Ovary (tissue), 9 donors: ENCODE data around the gene ANKRD65. TPM values are rescaled to one million over a fixed set of nuclear protein-coding genes. Genes with fewer than 3 reads are reported as not detected.

Experiments used
- DNase-seq, 5 donors: peaks; one replicate each; pipeline ENCODE4 v3.0.0-alpha.2; 2019 to 2020
- H3K27ac ChIP-seq, 2 donors: fragments of 200-600 bp; one replicate each; pipeline versions ENCODE4 v1.5.1 to v1.8.0; 2019 to 2022
- H3K27me3 ChIP-seq: fragments of 200-600 bp; one replicate; pipeline ENCODE4 v1.8.0; 2022
- H3K36me3 ChIP-seq: fragments of 200-600 bp; sonication (generic); one replicate; pipeline ENCODE4 v1.5.1; 2019
- H3K4me1 ChIP-seq: one replicate; pipeline ENCODE4 v1.8.1; 2013; ENCODE audit warnings: mild to moderate bottlenecking, moderate library complexity; ENCODE audit not compliant: insufficient read depth
- H3K4me3 ChIP-seq: fragments of 200-600 bp; sonication (generic); one replicate; pipeline ENCODE4 v1.5.1; 2017
- H3K9me3 ChIP-seq, 2 donors: fragments of 200-600 bp in 1 of 2; sonication (generic) in 1 of 2; one replicate each; pipeline versions ENCODE4 v1.5.1 to v1.8.1; 2013 to 2019; ENCODE audit warnings: mild to moderate bottlenecking in 1 of 2, moderate library complexity in 1 of 2
- EP300 ChIP-seq: sonication (generic); formaldehyde crosslinking; IDR thresholded peaks from one replicate; pipeline ENCODE4 v1.6.1; 2017; ENCODE audit warnings: antibody characterized with exemption
- POLR2A ChIP-seq: fragments of 450-650 bp; IDR thresholded peaks from one replicate; pipeline ENCODE4 v1.6.1; 2017; ENCODE audit warnings: antibody characterized with exemption, mild to moderate bottlenecking, moderate library complexity
- WGBS, 3 donors: extraction: QIAGEN DNeasy Blood & Tissue Kit in 1 of 3; methylation state at CpG; one replicate each; pipeline versions ENCODE4 v1.1.5 to v1.1.7; 2013 to 2017; 5-methylcytosine and 5-hydroxymethylcytosine counted together
- intact Hi-C, 4 donors: fragments of 100-400 bp; cut with DNase I; formaldehyde crosslinking; loops; one replicate each; pipeline versions ENCODE4 v1.11.0 to v1.15.1; 2022 to 2023
- polyA plus RNA-seq, 2 donors: library from polyadenylated mRNA; stranded (reverse); fragments of 200-250 nt in 1 of 2; fragments of 350-450 nt in 1 of 2; fragmentation: Illumina TruSeq in 1 of 2; extraction: RNeasy Lipid Tissue Mini Kit (QIAGEN cat#74804) in 1 of 2; gene quantifications; one replicate each; pipeline ENCODE4 v1.2.3, GENCODE V29; 2013 to 2014
- total RNA-seq, 7 donors: library from RNA; depleted of rRNA in 2 of 7; stranded (reverse); fragments of >200 nt in 2 of 7; fragmentation: NEBNext Ultra II Directional in 3 of 7; extraction: Animal tissue kit (Norgen Biotek cat#: 25700) in 3 of 7; gene quantifications; one replicate each; pipeline versions ENCODE4 v1.1.0 to v1.2.4, GENCODE V29; 2016 to 2023
- TF ChIP-seq, protein P1 (sequence below), 3 donors: fragments of 450-650 bp in 2 of 3; fragments of 200-600 bp in 1 of 3; IDR thresholded peaks; one replicate each; pipeline versions ENCODE4 v1.5.1 to v1.8.0; 2016 to 2022; ENCODE audit warnings: antibody characterized with exemption in 3 of 3, mild to moderate bottlenecking in 1 of 3
- donor health status: DM: no; HTN: no; CAD: no; lungs with moderate emphysema.
- donor health status: DM: no; HTN: no; CAD: no.
- donor health status: Bipolar disorder and iron deficiency.
- donor health status: DM: yes; HTN: yes; CAD: no.
- donor health status: DM: no; HTN: no; CAD: no.
- donor health status: DM: yes; HTN: yes; CAD: no.

ANKRD65 gene
- total and polyA plus RNA-seq, 9 donors: 4.5 to 48.8 (median 13.3) TPM

DNA sequence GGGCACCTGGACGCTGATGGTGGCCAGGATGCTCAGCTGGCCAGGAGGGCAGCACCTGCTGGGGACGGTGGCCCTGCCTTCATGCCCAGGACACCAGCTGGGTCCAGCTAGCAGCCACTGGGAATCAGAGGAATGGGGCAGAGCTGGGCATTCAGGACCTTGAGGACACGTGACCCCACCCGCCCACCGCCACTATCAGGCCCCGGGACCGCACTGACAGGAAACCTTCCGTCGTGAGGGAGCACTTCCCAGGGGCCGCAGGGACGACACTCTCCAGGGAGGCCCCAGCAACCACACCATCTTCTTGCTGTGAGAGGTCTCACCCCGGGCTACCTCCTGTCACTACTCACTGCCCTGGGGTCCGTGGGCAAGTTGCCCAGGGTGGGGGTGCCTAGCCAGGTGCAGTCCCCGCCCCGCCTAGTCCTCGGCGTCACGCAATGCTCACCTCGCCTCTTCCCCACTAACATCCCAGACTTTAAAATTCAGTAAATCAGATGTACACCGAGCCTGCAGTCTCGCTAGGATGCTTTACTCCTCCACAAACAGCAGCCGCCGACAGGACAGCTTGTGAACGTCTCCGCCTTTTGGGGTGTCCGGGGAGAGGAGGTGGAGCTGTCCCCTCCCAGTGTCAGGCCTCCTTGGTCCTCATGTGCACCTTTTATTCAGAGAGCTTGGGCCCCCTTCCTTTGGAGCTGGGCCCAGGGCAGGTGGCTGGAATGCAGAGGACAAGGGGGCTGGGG, 19.4 kb upstream of the ANKRD65 start:
- H3K4me1 ChIP-seq: peaks cover 13% of the 10 kb centered on the region
- WGBS, 3 donors: 64 to 72% (median 64%) methylated on average over 26 of the region's 26 CpGs
- no peaks in the 10 kb centered on the region for H3K9me3 ChIP-seq
- H3K36me3 ChIP-seq: no peaks in the 10 kb centered on the region
- H3K27me3 ChIP-seq: no peaks in the 10 kb centered on the region
- no peak overlapping the region for H3K27ac ChIP-seq
- peak in 2 of 5 donors; percentile 52 for DNase-seq
- intact Hi-C loops: no loop called here
- H3K4me3 ChIP-seq: no peak overlapping the region
- TF ChIP-seq EP300 (no peak), POLR2A (no peak)
- TF ChIP-seq, protein P1, sequence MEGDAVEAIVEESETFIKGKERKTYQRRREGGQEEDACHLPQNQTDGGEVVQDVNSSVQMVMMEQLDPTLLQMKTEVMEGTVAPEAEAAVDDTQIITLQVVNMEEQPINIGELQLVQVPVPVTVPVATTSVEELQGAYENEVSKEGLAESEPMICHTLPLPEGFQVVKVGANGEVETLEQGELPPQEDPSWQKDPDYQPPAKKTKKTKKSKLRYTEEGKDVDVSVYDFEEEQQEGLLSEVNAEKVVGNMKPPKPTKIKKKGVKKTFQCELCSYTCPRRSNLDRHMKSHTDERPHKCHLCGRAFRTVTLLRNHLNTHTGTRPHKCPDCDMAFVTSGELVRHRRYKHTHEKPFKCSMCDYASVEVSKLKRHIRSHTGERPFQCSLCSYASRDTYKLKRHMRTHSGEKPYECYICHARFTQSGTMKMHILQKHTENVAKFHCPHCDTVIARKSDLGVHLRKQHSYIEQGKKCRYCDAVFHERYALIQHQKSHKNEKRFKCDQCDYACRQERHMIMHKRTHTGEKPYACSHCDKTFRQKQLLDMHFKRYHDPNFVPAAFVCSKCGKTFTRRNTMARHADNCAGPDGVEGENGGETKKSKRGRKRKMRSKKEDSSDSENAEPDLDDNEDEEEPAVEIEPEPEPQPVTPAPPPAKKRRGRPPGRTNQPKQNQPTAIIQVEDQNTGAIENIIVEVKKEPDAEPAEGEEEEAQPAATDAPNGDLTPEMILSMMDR (IDR thresholded peaks at IDR 0.05): no peak

DNA sequence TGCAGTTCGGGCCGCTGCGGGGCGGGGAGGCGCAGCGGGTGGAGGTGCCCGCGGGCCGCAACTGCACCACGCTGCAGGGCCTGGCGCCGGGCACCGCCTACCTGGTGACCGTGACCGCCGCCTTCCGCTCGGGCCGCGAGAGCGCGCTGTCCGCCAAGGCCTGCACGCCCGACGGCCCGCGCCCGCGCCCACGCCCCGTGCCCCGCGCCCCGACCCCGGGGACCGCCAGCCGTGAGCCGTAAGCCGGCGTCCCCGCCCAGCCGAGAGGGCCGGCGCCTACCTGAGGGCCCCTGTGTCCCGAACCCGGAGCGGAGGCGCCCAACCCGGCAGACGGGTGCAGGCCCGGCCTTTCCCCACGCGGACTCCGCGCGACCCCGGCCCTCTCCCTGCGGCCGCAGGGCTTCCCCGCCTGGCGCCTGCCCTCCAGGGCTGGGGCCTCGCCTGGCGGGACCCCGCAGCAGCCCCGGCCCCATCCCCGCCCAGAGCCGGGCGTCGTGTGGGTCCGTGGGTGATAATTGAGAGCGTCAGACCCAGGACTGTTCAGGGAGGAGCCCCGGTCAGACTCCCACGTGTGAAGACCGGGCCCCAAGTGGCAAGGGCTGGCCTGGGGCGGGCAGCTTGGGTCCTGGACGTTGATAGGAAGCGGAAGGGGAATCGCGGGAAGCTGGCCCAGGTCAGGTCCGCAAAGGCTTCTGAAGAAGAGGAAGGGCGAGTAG, 18.6 kb upstream of the ANKRD65 start:
- peaks cover 18% of the 10 kb centered on the region for H3K4me1 ChIP-seq
- intact Hi-C loops: no loop called here
- TF ChIP-seq EP300 (no peak), POLR2A (no peak)
- TF ChIP-seq, protein P1 (IDR thresholded peaks at IDR 0.05): no peak
- no peak for DNase-seq
- H3K27me3 ChIP-seq: no peaks in the 10 kb centered on the region
- no peaks in the 10 kb centered on the region for H3K36me3 ChIP-seq
- 86 to 91% (median 87%) methylated on average over 45 to 82 of the region's 82 CpGs for WGBS, 3 donors
- no peak overlapping the region for H3K4me3 ChIP-seq
- no peaks in the 10 kb centered on the region for H3K9me3 ChIP-seq
- H3K27ac ChIP-seq: no peak overlapping the region

DNA sequence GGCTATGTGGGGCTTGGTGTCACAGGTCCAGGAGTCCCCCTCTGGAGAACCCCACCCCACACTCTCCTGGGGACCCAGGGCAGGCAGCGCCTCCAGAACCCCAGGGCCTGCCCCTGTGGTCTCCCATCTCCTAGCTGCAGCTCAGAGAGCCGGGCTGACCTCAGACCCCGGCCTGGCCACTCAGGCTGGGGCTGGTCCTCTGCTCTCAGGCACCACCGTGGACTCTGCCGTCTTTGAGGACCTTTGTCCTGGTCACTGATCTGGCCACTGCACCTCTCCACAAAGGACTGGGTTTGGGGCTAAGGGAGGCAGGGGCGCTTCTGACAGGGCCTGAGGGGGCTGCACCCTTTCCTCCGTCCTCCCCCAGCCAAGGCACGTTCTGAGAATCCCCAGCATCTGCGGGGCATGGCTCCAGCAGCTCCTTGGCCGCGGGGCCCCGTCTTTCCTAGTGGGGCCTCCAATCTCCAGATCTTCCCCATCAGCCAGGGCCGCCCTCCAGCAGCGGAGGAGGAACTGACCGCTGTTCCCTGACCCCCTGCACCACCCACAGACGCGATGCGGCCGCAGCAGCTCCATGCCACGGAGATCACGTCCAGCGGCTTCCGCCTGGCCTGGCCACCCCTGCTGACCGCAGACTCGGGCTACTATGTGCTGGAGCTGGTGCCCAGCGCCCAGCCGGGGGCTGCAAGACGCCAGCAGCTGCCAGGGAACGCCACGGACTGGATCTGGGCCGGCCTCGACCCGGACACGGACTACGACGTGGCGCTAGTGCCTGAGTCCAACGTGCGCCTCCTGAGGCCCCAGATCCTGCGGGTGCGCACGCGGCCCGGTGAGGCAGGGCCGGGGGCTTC, 17.7 kb upstream of the ANKRD65 start:
- peaks cover 28% of the 10 kb centered on the region for H3K4me1 ChIP-seq
- peak in 1 of 5 donors; percentile 43 for DNase-seq

More for the DNA sequence above, 17.7 kb upstream of the ANKRD65 start:
- Histone ChIP-seq H3K27ac (no peak overlapping the region), H3K9me3 (no peaks in the 10 kb centered on the region), H3K27me3 (no peaks in the 10 kb centered on the region), H3K4me3 (no peak overlapping the region), H3K36me3 (no peaks in the 10 kb centered on the region)
- intact Hi-C loops: no loop called here
- 87 to 92% (median 89%) methylated on average over 31 to 45 of the region's 45 CpGs for WGBS, 3 donors
- no peak for TF ChIP-seq EP300
- TF ChIP-seq, protein P1 (IDR thresholded peaks at IDR 0.05): no peak
- no peak for TF ChIP-seq POLR2A
